ENCODE measurements around the gene PDGFC.

PDGFC gene

GRCh38 chr4:156800463-156800862, 171.1 kb downstream of the PDGFC start:
- H3K4me1 ChIP-seq (ENCODE audit: low read length), result no peaks in the 10 kb centered on the region
- no peaks in the 10 kb centered on the region for H4K20me1 ChIP-seq (ENCODE audit: insufficient read depth, low read length)
- H3K27ac ChIP-seq (ENCODE audit: low read length), result no peak overlapping the region
- no peaks in the 10 kb centered on the region for H3K36me3 ChIP-seq (replicated peaks; ENCODE audit: insufficient read depth, low read length)
- H3F3A ChIP-seq (ENCODE audit: insufficient read depth, low read length), result no peaks in the 10 kb centered on the region
- H3K9me3 ChIP-seq (replicated peaks; ENCODE audit: insufficient read depth, low read length), result no peaks in the 10 kb centered on the region
- no peak overlapping the region for H3K4me3 ChIP-seq (ENCODE audit: low read length)
- TF ChIP-seq, protein P1, sequence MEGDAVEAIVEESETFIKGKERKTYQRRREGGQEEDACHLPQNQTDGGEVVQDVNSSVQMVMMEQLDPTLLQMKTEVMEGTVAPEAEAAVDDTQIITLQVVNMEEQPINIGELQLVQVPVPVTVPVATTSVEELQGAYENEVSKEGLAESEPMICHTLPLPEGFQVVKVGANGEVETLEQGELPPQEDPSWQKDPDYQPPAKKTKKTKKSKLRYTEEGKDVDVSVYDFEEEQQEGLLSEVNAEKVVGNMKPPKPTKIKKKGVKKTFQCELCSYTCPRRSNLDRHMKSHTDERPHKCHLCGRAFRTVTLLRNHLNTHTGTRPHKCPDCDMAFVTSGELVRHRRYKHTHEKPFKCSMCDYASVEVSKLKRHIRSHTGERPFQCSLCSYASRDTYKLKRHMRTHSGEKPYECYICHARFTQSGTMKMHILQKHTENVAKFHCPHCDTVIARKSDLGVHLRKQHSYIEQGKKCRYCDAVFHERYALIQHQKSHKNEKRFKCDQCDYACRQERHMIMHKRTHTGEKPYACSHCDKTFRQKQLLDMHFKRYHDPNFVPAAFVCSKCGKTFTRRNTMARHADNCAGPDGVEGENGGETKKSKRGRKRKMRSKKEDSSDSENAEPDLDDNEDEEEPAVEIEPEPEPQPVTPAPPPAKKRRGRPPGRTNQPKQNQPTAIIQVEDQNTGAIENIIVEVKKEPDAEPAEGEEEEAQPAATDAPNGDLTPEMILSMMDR (IDR thresholded peaks at IDR 0.05; ENCODE audit: low read length), result 0 out of 2 replicates have a peak, but pooled peaks have one; percentile 12
- TF ChIP-seq EZH2 (optimal IDR thresholded peaks at IDR 0.05; ENCODE audit: low read depth, low read length) (no peak), EZH2phosphoT487 (IDR thresholded peaks at IDR 0.05; ENCODE audit: low read length) (no peak)
- no peaks in the 10 kb centered on the region for H3K27me3 ChIP-seq (replicated peaks; ENCODE audit: insufficient read depth, low read length)
- H3K79me2 ChIP-seq (ENCODE audit: low read length), result no peaks in the 10 kb centered on the region
- no peak overlapping the region for H3K4me2 ChIP-seq (ENCODE audit: low read depth, low read length)
- H3K9me2 ChIP-seq (replicated peaks; ENCODE audit: insufficient read depth, low read length), result no peaks in the 10 kb centered on the region
- no peak for DNase-seq
- no peak overlapping the region for H2AFZ ChIP-seq (ENCODE audit: low read length)
- no peak overlapping the region for H3K9ac ChIP-seq (ENCODE audit: low read length)

GRCh38 chr4:156799121-156799589, 172.4 kb downstream of the PDGFC start:
- H3K9me3 ChIP-seq (replicated peaks; ENCODE audit: insufficient read depth, low read length), result no peaks in the 10 kb centered on the region
- H3K4me2 ChIP-seq (ENCODE audit: low read depth, low read length), result no peak overlapping the region
- H3K4me3 ChIP-seq (ENCODE audit: low read length), result no peak overlapping the region
- no peaks in the 10 kb centered on the region for H3K27me3 ChIP-seq (replicated peaks; ENCODE audit: insufficient read depth, low read length)
- H2AFZ ChIP-seq (ENCODE audit: low read length), result no peak overlapping the region
- no peak overlapping the region for H3K27ac ChIP-seq (ENCODE audit: low read length)
- TF ChIP-seq EZH2 (optimal IDR thresholded peaks at IDR 0.05; ENCODE audit: low read depth, low read length), result no peak
- H3F3A ChIP-seq (ENCODE audit: insufficient read depth, low read length), result no peaks in the 10 kb centered on the region
- H3K9ac ChIP-seq (ENCODE audit: low read length), result no peak overlapping the region
- H4K20me1 ChIP-seq (ENCODE audit: insufficient read depth, low read length), result no peaks in the 10 kb centered on the region
- no peaks in the 10 kb centered on the region for H3K79me2 ChIP-seq (ENCODE audit: low read length)
- no peaks in the 10 kb centered on the region for H3K9me2 ChIP-seq (replicated peaks; ENCODE audit: insufficient read depth, low read length)
- no peaks in the 10 kb centered on the region for H3K36me3 ChIP-seq (replicated peaks; ENCODE audit: insufficient read depth, low read length)
- no peaks in the 10 kb centered on the region for H3K4me1 ChIP-seq (ENCODE audit: low read length)
- no peak for DNase-seq

DNA sequence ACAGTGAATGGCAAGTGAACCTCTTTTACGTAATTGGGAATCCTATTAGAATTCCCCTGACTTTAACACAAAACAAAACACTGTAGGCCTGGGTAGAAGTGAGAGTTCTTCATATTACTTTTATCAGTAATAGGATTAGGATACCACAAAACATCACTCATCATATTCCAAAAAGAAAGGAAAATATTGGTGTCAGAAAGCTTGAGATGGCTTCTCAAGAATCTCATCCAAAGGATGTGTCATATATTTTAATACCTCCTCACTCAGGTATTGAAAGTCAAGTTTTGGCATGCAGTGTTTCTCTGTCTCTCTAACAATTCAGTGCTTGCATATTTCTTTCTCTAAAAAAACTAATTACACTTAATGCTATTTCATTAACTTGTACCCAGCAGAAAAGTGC, 173.2 kb downstream of the PDGFC start:
- no peak for DNase-seq
- H4K20me1 ChIP-seq (ENCODE audit: insufficient read depth, low read length), result no peaks in the 10 kb centered on the region
- no peak overlapping the region for H3K27ac ChIP-seq (ENCODE audit: low read length)
- H3K79me2 ChIP-seq (ENCODE audit: low read length), result no peaks in the 10 kb centered on the region
- H3K9ac ChIP-seq (ENCODE audit: low read length), result no peak overlapping the region
- H3K9me2 ChIP-seq (replicated peaks; ENCODE audit: insufficient read depth, low read length), result no peaks in the 10 kb centered on the region
- no peaks in the 10 kb centered on the region for H3K9me3 ChIP-seq (replicated peaks; ENCODE audit: insufficient read depth, low read length)
- no peaks in the 10 kb centered on the region for H3F3A ChIP-seq (ENCODE audit: insufficient read depth, low read length)
- no peak overlapping the region for H2AFZ ChIP-seq (ENCODE audit: low read length)
- no peak overlapping the region for H3K4me3 ChIP-seq (ENCODE audit: low read length)
- no peaks in the 10 kb centered on the region for H3K4me1 ChIP-seq (ENCODE audit: low read length)
- no peaks in the 10 kb centered on the region for H3K27me3 ChIP-seq (replicated peaks; ENCODE audit: insufficient read depth, low read length)
- TF ChIP-seq EZH2phosphoT487 (IDR thresholded peaks at IDR 0.05; ENCODE audit: low read length) (no peak), EZH2 (optimal IDR thresholded peaks at IDR 0.05; ENCODE audit: low read depth, low read length) (no peak)
- no peaks in the 10 kb centered on the region for H3K36me3 ChIP-seq (replicated peaks; ENCODE audit: insufficient read depth, low read length)
- no peak overlapping the region for H3K4me2 ChIP-seq (ENCODE audit: low read depth, low read length)

DNA sequence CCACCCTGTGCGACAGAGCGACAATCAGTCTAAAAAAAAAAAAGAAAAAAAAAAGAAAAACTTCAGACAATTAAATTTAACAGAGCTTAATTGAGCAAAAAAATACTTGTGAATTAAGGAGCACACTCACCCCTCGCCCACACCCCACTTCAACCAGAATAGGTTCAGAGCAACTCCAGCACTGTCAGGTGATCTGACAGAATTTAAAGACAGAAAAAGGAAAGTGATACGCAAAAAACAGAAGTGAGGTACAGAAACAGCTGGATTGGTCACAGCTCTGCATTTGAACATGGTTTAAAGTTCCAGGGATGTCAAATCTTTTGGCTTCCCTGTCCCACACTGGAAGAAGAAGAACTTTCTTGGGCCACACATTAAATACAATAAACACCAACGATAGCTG, 174.4 kb downstream of the PDGFC start:
- TF ChIP-seq EZH2phosphoT487 (IDR thresholded peaks at IDR 0.05; ENCODE audit: low read length) (no peak), EZH2 (optimal IDR thresholded peaks at IDR 0.05; ENCODE audit: low read depth, low read length) (no peak)
- TF ChIP-seq, protein P1 (IDR thresholded peaks at IDR 0.05; ENCODE audit: low read length), result no peak
- Histone ChIP-seq H3K9me2 (replicated peaks; ENCODE audit: insufficient read depth, low read length) (no peaks in the 10 kb centered on the region), H3K9me3 (replicated peaks; ENCODE audit: insufficient read depth, low read length) (no peaks in the 10 kb centered on the region), H4K20me1 (ENCODE audit: insufficient read depth, low read length) (no peaks in the 10 kb centered on the region), H3K4me1 (ENCODE audit: low read length) (no peaks in the 10 kb centered on the region), H3F3A (ENCODE audit: insufficient read depth, low read length) (no peaks in the 10 kb centered on the region), H3K4me2 (ENCODE audit: low read depth, low read length) (no peak overlapping the region), H3K79me2 (ENCODE audit: low read length) (no peaks in the 10 kb centered on the region), H3K27me3 (replicated peaks; ENCODE audit: insufficient read depth, low read length) (no peaks in the 10 kb centered on the region), H3K9ac (ENCODE audit: low read length) (no peak overlapping the region), H2AFZ (ENCODE audit: low read length) (no peak overlapping the region), H3K27ac (ENCODE audit: low read length) (no peak overlapping the region), H3K4me3 (ENCODE audit: low read length) (no peak overlapping the region), H3K36me3 (replicated peaks; ENCODE audit: insufficient read depth, low read length) (no peaks in the 10 kb centered on the region)
- DNase-seq, result no peak

All from MM.1S (cell line).